ENCODE measurements around the gene GRIPAP1.

DNA sequence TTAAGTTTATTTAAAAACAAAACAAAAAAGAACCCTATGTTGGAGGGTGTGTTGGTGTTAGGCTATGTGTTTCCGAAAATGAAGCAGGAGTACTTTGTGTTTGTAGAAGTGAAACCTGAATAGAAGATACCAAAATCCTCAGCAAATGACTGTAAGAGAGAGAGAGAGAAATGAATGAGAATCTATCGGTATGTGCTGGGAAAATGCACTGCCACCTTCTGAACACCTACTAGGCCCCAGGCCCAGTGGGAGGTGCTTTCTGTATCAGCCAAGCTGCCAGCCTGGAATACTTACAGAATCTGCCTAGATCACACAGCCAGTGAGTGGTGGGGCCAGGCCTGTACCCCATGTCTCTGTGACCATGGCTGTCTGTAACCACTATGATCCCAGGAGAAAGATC lies 68.3 kb downstream of the GRIPAP1 start:
- TF ChIP-seq CTCF (IDR thresholded peaks at IDR 0.05; ENCODE audit: insufficient read depth, low read depth, low read length): no peak
- no peak for TF ChIP-seq EZH2 (IDR thresholded peaks at IDR 0.05; ENCODE audit: insufficient read depth, low read length)

Measured in astrocyte (in vitro differentiated cells and primary cell).